HCT116 (cell line): ENCODE results near the gene SPIRE1. TPM values are rescaled to one million over a fixed set of nuclear protein-coding genes. Genes with fewer than 3 reads are reported as not detected.

Experiments used
- ATAC-seq: fragments of 200-7000 bp; cut with Tn5 transposase; 2 replicates; pipeline ENCODE4 v1.9.1; 2020; ENCODE audit warnings: mild to moderate bottlenecking, moderate library complexity
- BruUV-seq: library from RNA; stranded (reverse); fragments of 400-500 nt; replicated peaks from 2 replicates; lab custom pipeline; 2021; lab: Mats Ljungman, UMichigan
- CTCF ChIA-PET: fragments of 300-600 bp; sonication (Branson Sonifier 250); formaldehyde crosslinking; loops from one replicate; lab custom pipeline; 2021; ENCODE audit warnings: antibody characterized with exemption; lab: Charles Lee
- POLR2A ChIA-PET: fragments of 300-600, 350-600 bp; sonication (Branson Sonifier 250); formaldehyde crosslinking; loops from one replicate; lab custom pipeline; 2021; ENCODE audit warnings: antibody characterized with exemption; lab: Charles Lee
- RAD21 ChIA-PET, 2 experiments: fragments of 300-600 bp; sonication (Branson Sonifier 250); formaldehyde crosslinking; loops; one replicate each; lab custom pipeline; 2023; ENCODE audit warnings: low total read pairs in 2 of 2; ENCODE audit not compliant: uncharacterized antibody in 2 of 2, unreplicated experiment in 2 of 2, low non-redundant PET in 1 of 2; lab: Charles Lee
- DNase-seq: peaks from one replicate; pipeline ENCODE4 v3.0.0-alpha.2; 2010; ENCODE audit warnings: low read depth, low spot score
- H2AFZ ChIP-seq: fragments of 200-600 bp; shearing (Covaris generic), sonication (generic); 2 replicates; pipeline ENCODE4 v1.6.1; 2017; ENCODE audit warnings: low read depth, mixed run types, mixed read lengths, antibody characterized with exemption, low read length; ENCODE audit not compliant: poor library complexity, severe bottlenecking
- H3K27ac ChIP-seq: 2 replicates; pipeline ENCODE4 v1.5.1; 2012; ENCODE audit warnings: low read depth, low read length
- H3K27me3 ChIP-seq: fragments of 200-600 bp; sonication (generic); 2 replicates; pipeline ENCODE4 v1.6.1; 2016; ENCODE audit warnings: mixed run types, low read length, mixed read lengths; ENCODE audit not compliant: insufficient read depth
- H3K36me3 ChIP-seq, 2 experiments: fragments of 200-500 bp in 1 of 2; fragments of 200-600 bp in 1 of 2; sonication (Bioruptor generic) in 1 of 2; sonication (generic) in 1 of 2; 2 replicates each; pipeline versions ENCODE4 v1.5.1 to v1.6.1; 2014 to 2016; ENCODE audit warnings: low read length in 2 of 2, inconsistent platforms in 1 of 2, mixed read lengths in 1 of 2, mixed run types in 1 of 2; ENCODE audit not compliant: insufficient read depth in 2 of 2, control insufficient read depth in 1 of 2
- H3K4me1 ChIP-seq, 2 experiments: fragments of 200-600 bp in 1 of 2; sonication (generic) in 1 of 2; 2 replicates each; pipeline versions ENCODE4 v1.5.1 to v1.6.1; 2012 to 2017; ENCODE audit warnings: low read length in 2 of 2, inconsistent platforms in 1 of 2, mild to moderate bottlenecking in 1 of 2, mixed read lengths in 1 of 2, mixed run types in 1 of 2, moderate library complexity in 1 of 2; ENCODE audit not compliant: insufficient read depth in 2 of 2, control insufficient read depth in 1 of 2
- H3K4me2 ChIP-seq: fragments of 200-600 bp; sonication (generic); 2 replicates; pipeline ENCODE4 v1.6.1; 2017; ENCODE audit warnings: mixed run types, low read length, mixed read lengths
- H3K4me3 ChIP-seq, 2 experiments: fragments of 200-600 bp in 1 of 2; sonication (generic) in 1 of 2; replicated peaks in 1 of 2; 2 replicates each; pipeline ENCODE4 v1.5.1; 2011 to 2016; ENCODE audit warnings: low read length in 2 of 2, control low read depth in 1 of 2, low read depth in 1 of 2, mild to moderate bottlenecking in 1 of 2, mixed read lengths in 1 of 2, mixed run types in 1 of 2
- H3K79me2 ChIP-seq: fragments of 200-600 bp; sonication (generic); 2 replicates; pipeline ENCODE4 v1.6.1; 2017; ENCODE audit warnings: mild to moderate bottlenecking, mixed run types, low read length, moderate library complexity, mixed read lengths; ENCODE audit not compliant: insufficient read depth
- H3K9ac ChIP-seq: fragments of 200-600 bp; sonication (generic); 2 replicates; pipeline ENCODE4 v1.6.1; 2016; ENCODE audit warnings: low read length, mixed read lengths
- H3K9me2 ChIP-seq: fragments of 200-600 bp; sonication (generic), shearing (Covaris generic); 2 replicates; pipeline ENCODE4 v1.6.1; 2017; ENCODE audit warnings: mixed run types, mild to moderate bottlenecking, moderate library complexity; ENCODE audit not compliant: insufficient read depth
- H3K9me3 ChIP-seq, 2 experiments: fragments of 200-500 bp in 1 of 2; fragments of 200-600 bp in 1 of 2; sonication (Bioruptor generic) in 1 of 2; sonication (generic) in 1 of 2; 2 replicates each; pipeline ENCODE4 v1.6.1; 2014 to 2017; ENCODE audit warnings: low read length in 2 of 2, mixed read lengths in 2 of 2, inconsistent platforms in 1 of 2, low read depth in 1 of 2, mild to moderate bottlenecking in 1 of 2, mixed run types in 1 of 2, moderate library complexity in 1 of 2; ENCODE audit not compliant: control insufficient read depth in 1 of 2, insufficient read depth in 1 of 2
- H4K20me1 ChIP-seq: fragments of 200-600 bp; sonication (generic), shearing (Covaris generic); 2 replicates; pipeline ENCODE4 v1.6.1; 2017; ENCODE audit warnings: mixed run types, mild to moderate bottlenecking, moderate library complexity; ENCODE audit not compliant: insufficient read depth
- CEBPB ChIP-seq: IDR thresholded peaks from 2 replicates; pipeline ENCODE4 v1.6.1; 2012; ENCODE audit warnings: low read depth
- CTCF ChIP-seq, 3 experiments: fragments of 200-600 bp in 1 of 3; sonication (generic) in 1 of 3; IDR thresholded peaks in 2 of 3; conservative IDR thresholded peaks in 1 of 3; 2 replicates each; pipeline ENCODE4 v1.5.1; 2012 to 2017; ENCODE audit warnings: low read depth in 2 of 3, low read length in 2 of 3, antibody characterized with exemption in 1 of 3, borderline replicate concordance in 1 of 3, control low read depth in 1 of 3, mild to moderate bottlenecking in 1 of 3, mixed read lengths in 1 of 3, mixed run types in 1 of 3, moderate library complexity in 1 of 3; ENCODE audit not compliant: insufficient read depth in 1 of 3
- EGR1 ChIP-seq: IDR thresholded peaks from 2 replicates; pipeline ENCODE4 v1.6.1; 2012; ENCODE audit warnings: low read depth
- ELF1 ChIP-seq: IDR thresholded peaks from 2 replicates; pipeline ENCODE4 v1.6.1; 2012; ENCODE audit warnings: low read depth, borderline replicate concordance
- EZH2phosphoT487 ChIP-seq: fragments of 200-600 bp; IDR thresholded peaks from 2 replicates; pipeline ENCODE4 v1.6.1; 2018; ENCODE audit warnings: antibody characterized with exemption, borderline replicate concordance
- FOSL1 ChIP-seq: IDR thresholded peaks from 2 replicates; pipeline ENCODE4 v1.6.1; 2012; ENCODE audit warnings: low read depth
- JUND ChIP-seq: IDR thresholded peaks from 2 replicates; pipeline ENCODE4 v1.6.1; 2012
- MAX ChIP-seq: IDR thresholded peaks from 2 replicates; pipeline ENCODE4 v1.6.1; 2012
- POLR2A ChIP-seq: IDR thresholded peaks from 2 replicates; pipeline ENCODE4 v1.7.0; 2011; ENCODE audit warnings: borderline replicate concordance; ENCODE audit not compliant: insufficient read depth, insufficient read length; ENCODE audit errors: extremely low read depth
- POLR2AphosphoS5 ChIP-seq: IDR thresholded peaks from 2 replicates; pipeline ENCODE4 v1.6.1; 2011; ENCODE audit warnings: mild to moderate bottlenecking, low read depth, low read length, moderate library complexity
- RAD21 ChIP-seq: IDR thresholded peaks from 2 replicates; pipeline ENCODE4 v1.6.1; 2012; ENCODE audit warnings: low read depth, mild to moderate bottlenecking
- REST ChIP-seq: IDR thresholded peaks from 2 replicates; pipeline ENCODE4 v1.6.1; 2012; ENCODE audit warnings: low read depth
- SIN3A ChIP-seq: IDR thresholded peaks from 2 replicates; pipeline ENCODE4 v1.6.1; 2012; ENCODE audit warnings: low read depth
- SP1 ChIP-seq: IDR thresholded peaks from 2 replicates; pipeline ENCODE4 v1.6.1; 2012; ENCODE audit warnings: low read depth
- TCF7L2 ChIP-seq: IDR thresholded peaks from 2 replicates; pipeline ENCODE4 v1.7.0; 2011; ENCODE audit warnings: borderline replicate concordance, inconsistent platforms; ENCODE audit not compliant: insufficient read depth, insufficient read length; ENCODE audit errors: extremely low read depth
- YY1 ChIP-seq: IDR thresholded peaks from 2 replicates; pipeline ENCODE4 v1.6.1; 2011; ENCODE audit warnings: low read length, low read depth, moderate library complexity, mild to moderate bottlenecking; ENCODE audit not compliant: insufficient replicate concordance; ENCODE audit errors: extremely low read depth
- ZBTB33 ChIP-seq: IDR thresholded peaks from 2 replicates; pipeline ENCODE4 v1.6.1; 2011; ENCODE audit warnings: mild to moderate bottlenecking, low read length, moderate library complexity; ENCODE audit not compliant: insufficient replicate concordance; ENCODE audit errors: extremely low read depth
- ZFX ChIP-seq: fragments of 450-650 bp; IDR thresholded peaks from 2 replicates; pipeline ENCODE4 v1.6.1; 2017
- ZNF274 ChIP-seq: fragments of 200-500 bp; sonication (Bioruptor generic); IDR thresholded peaks from 2 replicates; pipeline ENCODE4 v1.6.1; 2014; ENCODE audit warnings: mild to moderate bottlenecking, low read depth, low read length, inconsistent platforms
- intact Hi-C: fragments of 100-400 bp; cut with micrococcal nuclease; formaldehyde crosslinking; loops from 2 replicates; pipeline ENCODE4 v1.10.0; 2022
- total RNA-seq: library from RNA; stranded (reverse); gene quantifications from one replicate; pipeline ENCODE4 v1.2.1, GENCODE V29; 2021; ENCODE audit not compliant: unreplicated experiment

Gene SPIRE1
- total RNA-seq, 1 experiment from 2014 or later, result 26.6 TPM

GRCh38 chr18:12405066-12405465, 252.8 kb downstream of the SPIRE1 start:
- RAD21 ChIA-PET, result no interaction called here
- no peak overlapping the region for H3K27ac ChIP-seq

More at GRCh38 chr18:12405066-12405465, 252.8 kb downstream of the SPIRE1 start:
- H3K9me3 ChIP-seq, result no peaks in the 10 kb centered on the region
- H4K20me1 ChIP-seq, result no peaks in the 10 kb centered on the region
- H3K27me3 ChIP-seq, result peaks cover 17% of the 10 kb centered on the region; the same call in 1 of the 2 replicates
- TF ChIP-seq MAX, result no peak
- no peak for TF ChIP-seq CTCF (IDR thresholded peaks at IDR 0.05 in 2 of 3, conservative IDR thresholded peaks at IDR 0.05 in 1 of 3; ENCODE audit: borderline replicate concordance in 1 of 3, insufficient read depth in 1 of 3, low read depth in 2 of 3, low read length in 2 of 3)
- no peak for TF ChIP-seq CEBPB
- no peak for TF ChIP-seq SIN3A
- no peak for TF ChIP-seq YY1
- no peak for TF ChIP-seq TCF7L2
- TF ChIP-seq ZBTB33, result no peak
- no peak for TF ChIP-seq RAD21
- no peak for TF ChIP-seq REST
- no peak for TF ChIP-seq POLR2AphosphoS5
- TF ChIP-seq SP1, result no peak
- TF ChIP-seq ELF1, result no peak
- TF ChIP-seq EGR1, result no peak
- TF ChIP-seq EZH2phosphoT487, result no peak
- TF ChIP-seq ZFX, result no peak
- TF ChIP-seq FOSL1, result no peak
- no peak for TF ChIP-seq JUND
- no peak for TF ChIP-seq POLR2A
- no peak for TF ChIP-seq ZNF274
- intact Hi-C loops, result loop anchor here (5.0 kb wide), 1 partner anchor 542 kb away; the partner anchor contains the start of gene SEH1L
- H3K4me1 ChIP-seq, result peaks cover 14 to 38% of the 10 kb centered on the region in 2 experiments
- peaks cover 19% of the 10 kb centered on the region for H3K79me2 ChIP-seq
- no peak overlapping the region for H3K4me3 ChIP-seq
- H2AFZ ChIP-seq, result no peak overlapping the region
- no peak overlapping the region for H3K4me2 ChIP-seq
- DNase-seq, result no peak
- no peaks in the 10 kb centered on the region for H3K9me2 ChIP-seq
- no peak for ATAC-seq
- no peaks in the 10 kb centered on the region for H3K36me3 ChIP-seq
- POLR2A ChIA-PET, result no interaction called here
- H3K9ac ChIP-seq, result no peak overlapping the region
- CTCF ChIA-PET, result no interaction called here
- BruUV-seq, result no TSS peak
